ENCODE measurements around the gene ARTN.

GRCh38 chr1:43935711-43936427 is 2.3 kb downstream of the ARTN start:
- TF ChIP-seq, protein P1, sequence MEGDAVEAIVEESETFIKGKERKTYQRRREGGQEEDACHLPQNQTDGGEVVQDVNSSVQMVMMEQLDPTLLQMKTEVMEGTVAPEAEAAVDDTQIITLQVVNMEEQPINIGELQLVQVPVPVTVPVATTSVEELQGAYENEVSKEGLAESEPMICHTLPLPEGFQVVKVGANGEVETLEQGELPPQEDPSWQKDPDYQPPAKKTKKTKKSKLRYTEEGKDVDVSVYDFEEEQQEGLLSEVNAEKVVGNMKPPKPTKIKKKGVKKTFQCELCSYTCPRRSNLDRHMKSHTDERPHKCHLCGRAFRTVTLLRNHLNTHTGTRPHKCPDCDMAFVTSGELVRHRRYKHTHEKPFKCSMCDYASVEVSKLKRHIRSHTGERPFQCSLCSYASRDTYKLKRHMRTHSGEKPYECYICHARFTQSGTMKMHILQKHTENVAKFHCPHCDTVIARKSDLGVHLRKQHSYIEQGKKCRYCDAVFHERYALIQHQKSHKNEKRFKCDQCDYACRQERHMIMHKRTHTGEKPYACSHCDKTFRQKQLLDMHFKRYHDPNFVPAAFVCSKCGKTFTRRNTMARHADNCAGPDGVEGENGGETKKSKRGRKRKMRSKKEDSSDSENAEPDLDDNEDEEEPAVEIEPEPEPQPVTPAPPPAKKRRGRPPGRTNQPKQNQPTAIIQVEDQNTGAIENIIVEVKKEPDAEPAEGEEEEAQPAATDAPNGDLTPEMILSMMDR (IDR thresholded peaks at IDR 0.05), result no peak
- TF ChIP-seq POLR2A (IDR thresholded peaks at IDR 0.05), result no peak

Data from Peyer's patch (tissue), 4 donors.